OCI-LY3 (cell line): ENCODE results near the gene NLGN1.

Source experiments
- CTCF ChIP-seq: fragments of 200-600, 300-600 bp; sonication (generic); IDR thresholded peaks from 2 replicates; pipeline ENCODE4 v1.5.1; 2014; ENCODE audit warnings: antibody characterized with exemption, low read length, low read depth
- EZH2phosphoT487 ChIP-seq: fragments of 200-600 bp; shearing (Covaris generic); IDR thresholded peaks from 2 replicates; pipeline ENCODE4 v1.6.1; 2018; ENCODE audit warnings: antibody characterized with exemption, mixed run types, low read depth

DNA sequence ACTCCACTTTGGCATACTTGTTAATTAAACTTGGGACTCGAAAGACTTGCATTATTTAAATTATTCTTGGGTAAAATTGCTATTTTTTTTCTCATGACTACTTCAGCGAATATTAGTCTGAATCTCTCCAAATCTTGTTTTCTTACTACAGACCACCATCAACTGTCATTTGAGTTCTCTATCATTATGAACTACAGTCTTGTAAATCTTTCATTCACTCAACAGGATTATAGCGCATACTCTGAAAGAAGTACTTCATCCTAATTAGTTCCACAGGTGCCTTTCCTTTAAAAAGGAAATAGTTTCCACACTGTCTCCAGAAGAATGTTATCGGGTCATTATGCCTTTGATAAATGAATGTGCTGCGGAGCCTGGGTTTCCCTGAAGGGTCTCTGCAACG is 149.5 kb downstream of the NLGN1 start:
- TF ChIP-seq CTCF: no peak
- no peak for TF ChIP-seq EZH2phosphoT487
